A673 (cell line): ENCODE measurements around the gene GRIN2A. TPM values are rescaled to one million over a fixed set of nuclear protein-coding genes. Genes with fewer than 3 reads are reported as not detected.

ENCODE experiments used
- BruUV-seq: library from RNA; stranded (reverse); fragments of 400-500 nt; replicated peaks from 2 replicates; lab custom pipeline; 2021; lab: Mats Ljungman, UMichigan
- CTCF ChIA-PET: fragments of 300-600 bp; sonication (Branson Sonifier 250); formaldehyde crosslinking; loops from one replicate; lab custom pipeline; 2022; ENCODE audit warnings: antibody characterized with exemption; lab: Charles Lee
- POLR2A ChIA-PET: fragments of 300-600 bp; sonication (Branson Sonifier 250); formaldehyde crosslinking; loops from one replicate; lab custom pipeline; 2022; ENCODE audit warnings: antibody characterized with exemption; ENCODE audit not compliant: low non-redundant PET; lab: Charles Lee
- DNase-seq: peaks from one replicate; pipeline ENCODE4 v3.0.0-alpha.2; 2015; ENCODE audit warnings: low spot score
- H3K27ac ChIP-seq: fragments of 200-600 bp; sonication (generic); 2 replicates; pipeline ENCODE4 v1.5.1; 2016; ENCODE audit warnings: mixed run types, low read depth, mild to moderate bottlenecking, mixed read lengths, antibody characterized with exemption, low read length; ENCODE audit not compliant: poor library complexity, severe bottlenecking
- H3K27me3 ChIP-seq: fragments of 200-600 bp; sonication (generic); replicated peaks from 2 replicates; pipeline ENCODE4 v1.6.1; 2017; ENCODE audit warnings: mixed run types, low read depth, mild to moderate bottlenecking, mixed read lengths, antibody characterized with exemption, low read length; ENCODE audit not compliant: insufficient read depth, poor library complexity
- H3K36me3 ChIP-seq: fragments of 200-600 bp; sonication (generic); 2 replicates; pipeline ENCODE4 v1.6.1; 2016; ENCODE audit warnings: mixed run types, mild to moderate bottlenecking, mixed read lengths, antibody characterized with exemption, low read length; ENCODE audit not compliant: insufficient read depth, poor library complexity, severe bottlenecking
- H3K4me1 ChIP-seq: fragments of 200-600 bp; sonication (generic); 2 replicates; pipeline ENCODE4 v1.6.1; 2017; ENCODE audit warnings: mixed run types, mild to moderate bottlenecking, mixed read lengths, antibody characterized with exemption, low read length; ENCODE audit not compliant: insufficient read depth, poor library complexity, severe bottlenecking
- H3K4me3 ChIP-seq: fragments of 200-600 bp; sonication (generic); 2 replicates; pipeline ENCODE4 v1.5.1; 2016; ENCODE audit warnings: low read depth, mixed run types, mild to moderate bottlenecking, mixed read lengths, low read length; ENCODE audit not compliant: poor library complexity, severe bottlenecking
- H3K9me3 ChIP-seq: fragments of 200-600 bp; sonication (generic); 2 replicates; pipeline ENCODE4 v1.6.1; 2016; ENCODE audit warnings: mixed run types, low read depth, mild to moderate bottlenecking, mixed read lengths, antibody characterized with exemption, low read length; ENCODE audit not compliant: poor library complexity, severe bottlenecking
- EZH2 ChIP-seq: fragments of 200-600 bp; sonication (generic); IDR thresholded peaks from 2 replicates; pipeline ENCODE4 v1.6.1; 2017; ENCODE audit warnings: borderline replicate concordance, low read depth, mild to moderate bottlenecking, mixed read lengths, antibody characterized with exemption, low read length; ENCODE audit not compliant: poor library complexity, severe bottlenecking
- intact Hi-C: fragments of 100-400 bp; cut with micrococcal nuclease; formaldehyde crosslinking; loops from one replicate; pipeline ENCODE4 v1.10.0; 2022; ENCODE audit not compliant: unreplicated experiment
- total RNA-seq: library from RNA; stranded (reverse); gene quantifications from 2 replicates; pipeline ENCODE4 v1.2.3, GENCODE V29; 2021
- TF ChIP-seq, protein P1 (sequence below): fragments of 300-800, 200-600 bp; sonication (generic); conservative IDR thresholded peaks from 2 replicates; pipeline ENCODE4 v1.5.1; 2017; ENCODE audit warnings: low read depth, mild to moderate bottlenecking, antibody characterized with exemption, low read length, moderate library complexity, mixed read lengths

Gene GRIN2A
- total RNA-seq, 1 experiment from 2014 or later: 1.2 TPM

DNA sequence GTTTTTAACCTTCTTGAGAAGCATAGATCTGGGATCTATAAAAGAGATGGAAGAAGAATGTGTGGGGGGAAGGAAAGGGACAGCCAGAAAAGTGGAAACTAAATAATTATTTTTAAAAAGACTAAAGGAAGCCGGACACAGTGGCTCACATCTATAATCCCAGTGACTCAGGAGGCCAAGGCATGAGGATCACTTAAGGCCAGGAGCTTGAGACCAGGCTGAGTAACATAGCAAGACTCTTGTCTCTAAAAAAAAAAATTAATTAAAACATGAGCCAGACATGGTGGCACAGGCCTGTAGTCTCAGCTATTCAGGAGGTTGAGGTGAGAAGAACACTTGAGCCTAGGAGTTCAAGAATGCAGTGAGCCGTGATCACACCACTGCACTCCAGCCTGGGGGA is 335.1 kb downstream of the GRIN2A start:
- peaks cover 2% of the 10 kb centered on the region for H3K27me3 ChIP-seq
- H3K4me3 ChIP-seq: no peak overlapping the region
- no peak for DNase-seq
- no peaks in the 10 kb centered on the region for H3K4me1 ChIP-seq
- H3K9me3 ChIP-seq: no peaks in the 10 kb centered on the region
- no peaks in the 10 kb centered on the region for H3K36me3 ChIP-seq
- no TSS peak for BruUV-seq
- CTCF ChIA-PET: no interaction called here
- POLR2A ChIA-PET: no interaction called here
- no peak for TF ChIP-seq EZH2
- TF ChIP-seq, protein P1, sequence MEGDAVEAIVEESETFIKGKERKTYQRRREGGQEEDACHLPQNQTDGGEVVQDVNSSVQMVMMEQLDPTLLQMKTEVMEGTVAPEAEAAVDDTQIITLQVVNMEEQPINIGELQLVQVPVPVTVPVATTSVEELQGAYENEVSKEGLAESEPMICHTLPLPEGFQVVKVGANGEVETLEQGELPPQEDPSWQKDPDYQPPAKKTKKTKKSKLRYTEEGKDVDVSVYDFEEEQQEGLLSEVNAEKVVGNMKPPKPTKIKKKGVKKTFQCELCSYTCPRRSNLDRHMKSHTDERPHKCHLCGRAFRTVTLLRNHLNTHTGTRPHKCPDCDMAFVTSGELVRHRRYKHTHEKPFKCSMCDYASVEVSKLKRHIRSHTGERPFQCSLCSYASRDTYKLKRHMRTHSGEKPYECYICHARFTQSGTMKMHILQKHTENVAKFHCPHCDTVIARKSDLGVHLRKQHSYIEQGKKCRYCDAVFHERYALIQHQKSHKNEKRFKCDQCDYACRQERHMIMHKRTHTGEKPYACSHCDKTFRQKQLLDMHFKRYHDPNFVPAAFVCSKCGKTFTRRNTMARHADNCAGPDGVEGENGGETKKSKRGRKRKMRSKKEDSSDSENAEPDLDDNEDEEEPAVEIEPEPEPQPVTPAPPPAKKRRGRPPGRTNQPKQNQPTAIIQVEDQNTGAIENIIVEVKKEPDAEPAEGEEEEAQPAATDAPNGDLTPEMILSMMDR: no peak
- no peak overlapping the region for H3K27ac ChIP-seq
- intact Hi-C loops: no loop called here

DNA sequence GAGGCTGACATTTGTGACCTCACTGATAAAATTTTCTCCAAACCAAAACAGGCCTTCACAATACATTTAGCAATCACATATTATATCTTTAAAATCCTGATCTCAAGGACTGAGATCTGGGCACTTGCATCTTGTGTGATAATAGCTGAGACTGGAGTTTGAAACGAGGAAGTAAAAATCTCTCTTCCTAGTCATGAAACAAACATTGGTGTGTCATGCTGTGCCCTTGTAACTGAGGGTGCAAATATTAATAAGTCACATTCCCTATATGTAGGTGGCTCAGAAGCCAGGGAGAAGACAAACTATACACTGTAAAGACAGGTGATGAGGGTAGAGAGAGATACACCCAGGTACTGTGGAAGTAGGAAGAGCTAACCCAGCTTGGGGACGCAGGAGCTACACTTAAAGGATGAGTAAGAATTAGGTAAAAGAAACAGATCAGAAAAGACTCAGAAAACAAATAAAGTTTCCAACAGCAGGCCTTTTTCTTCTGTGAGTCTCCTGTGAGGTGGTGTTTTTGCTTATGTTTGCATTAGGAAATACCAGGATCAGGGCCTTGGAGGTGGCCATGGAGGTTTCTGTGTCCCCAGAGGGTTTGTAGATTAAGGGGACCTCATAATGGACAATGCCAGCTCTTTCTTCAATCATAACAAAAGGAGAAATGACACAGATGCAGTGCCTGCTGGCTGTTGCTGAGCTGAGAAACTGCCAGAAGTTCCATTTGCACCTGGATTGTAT is 335.7 kb downstream of the GRIN2A start:
- POLR2A ChIA-PET: no interaction called here
- intact Hi-C loops: no loop called here

GRCh38 chr16:9845661-9846361 is 336.4 kb downstream of the GRIN2A start:
- ChIA-PET POLR2A (no interaction called here), CTCF (no interaction called here)
- DNase-seq: no peak
- no peak overlapping the region for H3K4me3 ChIP-seq
- intact Hi-C loops: no loop called here
- no peak overlapping the region for H3K27ac ChIP-seq
- TF ChIP-seq EZH2: no peak
- TF ChIP-seq, protein P1: no peak
- no peaks in the 10 kb centered on the region for H3K9me3 ChIP-seq
- no TSS peak for BruUV-seq
- no peaks in the 10 kb centered on the region for H3K4me1 ChIP-seq
- H3K36me3 ChIP-seq: no peaks in the 10 kb centered on the region
- H3K27me3 ChIP-seq: no peaks in the 10 kb centered on the region

More for the DNA sequence above, 335.7 kb downstream of the GRIN2A start:
- Histone ChIP-seq H3K27me3 (peaks cover under 1% of the 10 kb centered on the region), H3K36me3 (no peaks in the 10 kb centered on the region), H3K9me3 (no peaks in the 10 kb centered on the region), H3K27ac (no peak overlapping the region), H3K4me1 (no peaks in the 10 kb centered on the region), H3K4me3 (no peak overlapping the region)
- no TSS peak for BruUV-seq
- DNase-seq: no peak
- no peak for TF ChIP-seq EZH2
- TF ChIP-seq, protein P1: no peak
- CTCF ChIA-PET: no interaction called here
